Measurements from ENCODE around the gene CDC37L1. TPM values are rescaled to one million over a fixed set of nuclear protein-coding genes. Genes with fewer than 3 reads are reported as not detected.

Gene CDC37L1
- polyA plus RNA-seq, 1 of the 3 experiments (the other 2 are of a cell fraction) = 6.5 TPM

- no peaks in the 10 kb centered on the region for H3F3A ChIP-seq (replicated peaks; ENCODE audit: insufficient read depth)
- no peak overlapping the region for H2AFZ ChIP-seq (ENCODE audit: low read depth)
- no peak for TF ChIP-seq PBX3 (IDR thresholded peaks at IDR 0.05)
- TF ChIP-seq CTCF (IDR thresholded peaks at IDR 0.05) = no peak
- TF ChIP-seq ELF1 (IDR thresholded peaks at IDR 0.05) = no peak
- no peak for TF ChIP-seq EZH2phosphoT487 (IDR thresholded peaks at IDR 0.05; ENCODE audit: borderline replicate concordance, low read depth)
- no peak for TF ChIP-seq CHD2 (IDR thresholded peaks at IDR 0.05; ENCODE audit: low read length, partially characterized antibody)
- TF ChIP-seq USF1 (IDR thresholded peaks at IDR 0.05; ENCODE audit: borderline replicate concordance, low read depth) = no peak
- no peak for TF ChIP-seq JUND (IDR thresholded peaks at IDR 0.05)
- TF ChIP-seq GATA2 (CRISPR knock-in tag; IDR thresholded peaks at IDR 0.05) = no peak
- TF ChIP-seq TCF12 (IDR thresholded peaks at IDR 0.05) = no peak
- TF ChIP-seq SMC3 (IDR thresholded peaks at IDR 0.05; ENCODE audit: low read depth, low read length) = no peak
- TF ChIP-seq GABPA (IDR thresholded peaks at IDR 0.05; ENCODE audit: low read depth) = no peak
- H3K4me1 ChIP-seq (ENCODE audit: control insufficient read depth in 1 of 2, insufficient read depth in 2 of 2, low read depth in 1 of 2, low read length in 1 of 2) = no peaks in the 10 kb centered on the region
- no peaks in the 10 kb centered on the region for H3K9me3 ChIP-seq
- H3K27ac ChIP-seq (ENCODE audit: low read depth in 2 of 2, low read length in 1 of 2) = no peak overlapping the region
- H3K27me3 ChIP-seq (ENCODE audit: insufficient read depth) = no peaks in the 10 kb centered on the region
- peaks cover 37 to 50% of the 10 kb centered on the region in 2 experiments for H3K36me3 ChIP-seq (replicated peaks in 1 of 2; ENCODE audit: control insufficient read depth in 1 of 2, insufficient read depth in 2 of 2, low read length in 1 of 2)
- H4K20me1 ChIP-seq (ENCODE audit: insufficient read depth) = no peaks in the 10 kb centered on the region
- ChIA-PET POLR2A (no interaction called here), CTCF (no interaction called here)
- H3K4me3 ChIP-seq (ENCODE audit: low read depth in 2 of 2, low read length in 1 of 2) = no peak overlapping the region
- H3K4me2 ChIP-seq = no peak overlapping the region
- WGBS (ENCODE audit: low lambda C conversion rate) = 92% methylated on average over 3 of the region's 4 CpGs
- no peaks in the 10 kb centered on the region for H3K9me2 ChIP-seq
- DNase-seq = no peak
- no peak overlapping the region for H3K9ac ChIP-seq
- peaks cover 4% of the 10 kb centered on the region; the same call in 1 of the 2 replicates for H3K79me2 ChIP-seq (ENCODE audit: insufficient read depth)
These were observed 38.4 kb downstream of the CDC37L1 start for GRCh38 chr9:4717815-4718214.

GRCh38 chr9:4718911-4719310 is 39.5 kb downstream of the CDC37L1 start:
- Histone ChIP-seq H3K27me3 (ENCODE audit: insufficient read depth) (no peaks in the 10 kb centered on the region), H4K20me1 (ENCODE audit: insufficient read depth) (no peaks in the 10 kb centered on the region), H3K27ac (ENCODE audit: low read depth in 2 of 2, low read length in 1 of 2) (no peak overlapping the region), H3K36me3 (replicated peaks in 1 of 2; ENCODE audit: control insufficient read depth in 1 of 2, insufficient read depth in 2 of 2, low read length in 1 of 2) (peaks cover 30 to 46% of the 10 kb centered on the region in 2 experiments), H3F3A (replicated peaks; ENCODE audit: insufficient read depth) (no peaks in the 10 kb centered on the region), H3K9me2 (no peaks in the 10 kb centered on the region), H3K4me2 (no peak overlapping the region), H3K9me3 (no peaks in the 10 kb centered on the region), H3K79me2 (ENCODE audit: insufficient read depth) (peaks cover 4% of the 10 kb centered on the region; the same call in 1 of the 2 replicates), H2AFZ (ENCODE audit: low read depth) (no peak overlapping the region), H3K9ac (no peak overlapping the region), H3K4me1 (ENCODE audit: control insufficient read depth in 1 of 2, insufficient read depth in 2 of 2, low read depth in 1 of 2, low read length in 1 of 2) (no peaks in the 10 kb centered on the region), H3K4me3 (ENCODE audit: low read depth in 2 of 2, low read length in 1 of 2) (no peak overlapping the region)
- 91% methylated on average over 6 of the region's 6 CpGs for WGBS (ENCODE audit: low lambda C conversion rate)
- ChIA-PET POLR2A (no interaction called here), CTCF (interaction anchor here (0.8 kb wide), 1 partner anchor 12 kb away, joined by 3 read pairs; no protein-coding TSS in a partner anchor)
- no peak for DNase-seq
- TF ChIP-seq FOXJ3 (CRISPR knock-in tag; IDR thresholded peaks at IDR 0.05) = no peak
- TF ChIP-seq JUND (IDR thresholded peaks at IDR 0.05) = no peak
- no peak for TF ChIP-seq GATA2 (CRISPR knock-in tag; IDR thresholded peaks at IDR 0.05)
- TF ChIP-seq POLR2AphosphoS5 (IDR thresholded peaks at IDR 0.05; ENCODE audit: low read depth, low read length) = no peak
- no peak for TF ChIP-seq EP300 (IDR thresholded peaks at IDR 0.05; ENCODE audit: borderline replicate concordance in 1 of 2, low read depth in 1 of 2, low read length in 1 of 2)
- no peak for TF ChIP-seq USF2 (IDR thresholded peaks at IDR 0.05; ENCODE audit: borderline replicate concordance, low read depth, low read length)
- TF ChIP-seq TAF1 (IDR thresholded peaks at IDR 0.05; ENCODE audit: borderline replicate concordance, low read depth, low read length) = no peak
- TF ChIP-seq RAD21 (IDR thresholded peaks at IDR 0.05; ENCODE audit: low read length) = no peak
- no peak for TF ChIP-seq FOXM1 (IDR thresholded peaks at IDR 0.05; ENCODE audit: low read depth)
- no peak for TF ChIP-seq RCOR1 (IDR thresholded peaks at IDR 0.05; ENCODE audit: low read length)
- no peak for TF ChIP-seq IRF3 (IDR thresholded peaks at IDR 0.05; ENCODE audit: low read depth, low read length)
- TF ChIP-seq EZH2phosphoT487 (IDR thresholded peaks at IDR 0.05; ENCODE audit: borderline replicate concordance, low read depth) = no peak
- TF ChIP-seq MXI1 (IDR thresholded peaks at IDR 0.05; ENCODE audit: low read depth, low read length) = no peak
- no peak for TF ChIP-seq CTCF (IDR thresholded peaks at IDR 0.05)
